DOHH2 (cell line): Measurements from ENCODE around the gene AMMECR1.

Source experiments
- H3F3A ChIP-seq: fragments of 200-600 bp; sonication (generic), shearing (Covaris generic); 2 replicates; pipeline ENCODE4 v1.6.0; 2016; ENCODE audit warnings: antibody characterized with exemption, mild to moderate bottlenecking; ENCODE audit not compliant: control insufficient read depth, insufficient read depth
- H3K27ac ChIP-seq: fragments of 200-600 bp; sonication (generic); 2 replicates; pipeline ENCODE4 v1.5.1; 2014; ENCODE audit warnings: low read depth, mild to moderate bottlenecking, low read length, moderate library complexity
- H3K27me3 ChIP-seq: fragments of 200-600 bp; sonication (generic); 2 replicates; pipeline ENCODE4 v1.6.1; 2014; ENCODE audit warnings: mild to moderate bottlenecking, low read length, mixed read lengths; ENCODE audit not compliant: control insufficient read depth
- H3K36me3 ChIP-seq: fragments of 200-600 bp; sonication (generic); 2 replicates; pipeline ENCODE4 v1.6.1; 2014; ENCODE audit warnings: mild to moderate bottlenecking, low read length, moderate library complexity, mixed read lengths; ENCODE audit not compliant: control insufficient read depth
- H3K4me1 ChIP-seq: fragments of 200-600 bp; sonication (generic); 2 replicates; pipeline ENCODE4 v1.6.1; 2014; ENCODE audit warnings: mild to moderate bottlenecking, low read length, mixed read lengths; ENCODE audit not compliant: control insufficient read depth
- H3K4me2 ChIP-seq: fragments of 200-600 bp; sonication (generic); 2 replicates; pipeline ENCODE4 v1.6.0; 2014; ENCODE audit warnings: mild to moderate bottlenecking, low read length, moderate library complexity
- H3K4me3 ChIP-seq: fragments of 200-600 bp; sonication (generic); 2 replicates; pipeline ENCODE4 v1.5.1; 2014; ENCODE audit warnings: mild to moderate bottlenecking, low read length, mixed read lengths
- H3K79me2 ChIP-seq: fragments of 200-600 bp; sonication (generic); 2 replicates; pipeline ENCODE4 v1.6.1; 2014; ENCODE audit warnings: mild to moderate bottlenecking, low read length, mixed read lengths; ENCODE audit not compliant: control insufficient read depth
- H3K9me2 ChIP-seq: fragments of 200-600 bp; sonication (generic); replicated peaks from 2 replicates; pipeline ENCODE4 v1.6.1; 2014; ENCODE audit warnings: mild to moderate bottlenecking, low read length, mixed read lengths; ENCODE audit not compliant: control insufficient read depth
- H3K9me3 ChIP-seq: fragments of 200-600 bp; sonication (generic); 2 replicates; pipeline ENCODE4 v1.6.1; 2014; ENCODE audit warnings: antibody characterized with exemption, low read length, mixed read lengths; ENCODE audit not compliant: control insufficient read depth, insufficient read depth
- H4K20me1 ChIP-seq: fragments of 200-600 bp; sonication (generic); 2 replicates; pipeline ENCODE4 v1.6.0; 2014; ENCODE audit warnings: low read depth, mild to moderate bottlenecking, antibody characterized with exemption, low read length, moderate library complexity; ENCODE audit not compliant: control insufficient read depth, insufficient read depth
- CTCF ChIP-seq: fragments of 200-600 bp; sonication (generic); IDR thresholded peaks from one replicate; pipeline ENCODE4 v1.5.1; 2014; ENCODE audit warnings: antibody characterized with exemption, mild to moderate bottlenecking, low read depth, low read length; ENCODE audit not compliant: poor library complexity, severe bottlenecking
- EZH2phosphoT487 ChIP-seq: fragments of 200-600 bp; sonication (generic); IDR thresholded peaks from 2 replicates; pipeline ENCODE4 v1.6.1; 2017; ENCODE audit warnings: borderline replicate concordance, mild to moderate bottlenecking, antibody characterized with exemption, low read length, moderate library complexity, mixed read lengths

Gene AMMECR1

GRCh38 chrX:110251526-110251925, 66.4 kb downstream of the AMMECR1 start:
- Histone ChIP-seq H3K27me3 (no peaks in the 10 kb centered on the region), H3K27ac (no peak overlapping the region), H3K4me3 (no peak overlapping the region), H3K4me2 (no peak overlapping the region), H3K4me1 (no peaks in the 10 kb centered on the region), H3K79me2 (no peaks in the 10 kb centered on the region), H3K36me3 (no peaks in the 10 kb centered on the region), H3K9me3 (no peaks in the 10 kb centered on the region), H3F3A (no peaks in the 10 kb centered on the region), H3K9me2 (no peaks in the 10 kb centered on the region), H4K20me1 (no peaks in the 10 kb centered on the region)
- TF ChIP-seq CTCF (no peak), EZH2phosphoT487 (no peak)

- Histone ChIP-seq H3K4me1 (no peaks in the 10 kb centered on the region), H3K27ac (no peak overlapping the region), H3F3A (no peaks in the 10 kb centered on the region), H3K9me2 (no peaks in the 10 kb centered on the region), H3K27me3 (no peaks in the 10 kb centered on the region), H3K4me2 (no peak overlapping the region), H4K20me1 (no peaks in the 10 kb centered on the region), H3K4me3 (no peak overlapping the region), H3K36me3 (no peaks in the 10 kb centered on the region), H3K9me3 (no peaks in the 10 kb centered on the region), H3K79me2 (no peaks in the 10 kb centered on the region)
- no peak for TF ChIP-seq CTCF
- TF ChIP-seq EZH2phosphoT487, result no peak
Measured at GRCh38 chrX:110250847-110251246, 67.0 kb downstream of the AMMECR1 start.

GRCh38 chrX:110248578-110248977, 69.3 kb downstream of the AMMECR1 start:
- Histone ChIP-seq H3K4me3 (no peak overlapping the region), H4K20me1 (no peaks in the 10 kb centered on the region), H3K27ac (no peak overlapping the region)

More at GRCh38 chrX:110248578-110248977, 69.3 kb downstream of the AMMECR1 start:
- Histone ChIP-seq H3K27me3 (no peaks in the 10 kb centered on the region), H3F3A (no peaks in the 10 kb centered on the region), H3K9me2 (no peaks in the 10 kb centered on the region), H3K36me3 (no peaks in the 10 kb centered on the region), H3K79me2 (no peaks in the 10 kb centered on the region), H3K9me3 (no peaks in the 10 kb centered on the region), H3K4me2 (no peak overlapping the region), H3K4me1 (no peaks in the 10 kb centered on the region)
- TF ChIP-seq CTCF, result no peak
- TF ChIP-seq EZH2phosphoT487, result no peak
